K562 (cell line): Measurements from ENCODE around the gene MAGEB2.

Source experiments
- POLR3G ChIP-seq: IDR thresholded peaks from 2 replicates; pipeline ENCODE4 v1.6.1; 2011; ENCODE audit not compliant: insufficient read length, insufficient replicate concordance; ENCODE audit errors: extremely low read depth
- TF ChIP-seq, protein P1 (sequence below): fragments of 200-400 bp; formaldehyde crosslinking; IDR thresholded peaks from 2 replicates; pipeline ENCODE4 v1.6.1; 2017; ENCODE audit warnings: mild to moderate bottlenecking, low read depth, low read length, moderate library complexity

DNA sequence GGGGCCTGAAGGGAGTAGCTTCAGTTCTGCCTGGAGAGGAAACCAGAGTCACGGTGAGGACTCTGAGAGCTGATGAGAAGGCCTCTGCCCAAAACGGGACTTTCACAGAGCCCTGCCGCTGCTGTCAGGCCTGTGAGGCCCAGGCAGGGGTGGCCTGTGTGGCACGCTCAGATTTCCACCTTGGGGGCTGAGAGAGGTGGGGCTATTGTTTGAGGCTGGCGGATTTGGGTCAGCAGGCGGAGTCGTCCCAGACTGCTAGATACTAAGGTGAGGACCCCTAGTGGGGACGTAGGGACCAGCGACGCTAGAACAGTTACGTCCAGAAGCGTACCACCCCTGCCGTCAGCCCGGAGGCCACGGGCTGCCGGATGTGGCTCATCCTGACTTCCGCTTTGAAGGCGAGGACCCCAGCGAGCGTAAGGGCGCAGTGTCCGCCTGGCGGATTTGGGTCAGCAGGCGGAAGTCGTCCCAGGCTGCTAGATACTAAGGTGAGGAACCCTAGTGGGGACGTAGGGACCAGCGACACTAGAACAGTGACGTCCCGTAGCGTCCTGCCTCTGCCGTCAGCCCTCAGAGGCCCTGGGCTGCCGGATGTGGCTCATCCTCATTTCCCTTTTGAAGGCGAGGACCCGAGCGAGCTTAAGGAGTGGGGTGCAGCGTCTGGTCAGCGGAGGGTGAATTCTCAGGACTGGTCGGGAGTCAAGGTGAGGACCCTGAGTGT is 31.6 kb downstream of the MAGEB2 start, which contains the start of gene MAGEB1:
- TF ChIP-seq, protein P1, sequence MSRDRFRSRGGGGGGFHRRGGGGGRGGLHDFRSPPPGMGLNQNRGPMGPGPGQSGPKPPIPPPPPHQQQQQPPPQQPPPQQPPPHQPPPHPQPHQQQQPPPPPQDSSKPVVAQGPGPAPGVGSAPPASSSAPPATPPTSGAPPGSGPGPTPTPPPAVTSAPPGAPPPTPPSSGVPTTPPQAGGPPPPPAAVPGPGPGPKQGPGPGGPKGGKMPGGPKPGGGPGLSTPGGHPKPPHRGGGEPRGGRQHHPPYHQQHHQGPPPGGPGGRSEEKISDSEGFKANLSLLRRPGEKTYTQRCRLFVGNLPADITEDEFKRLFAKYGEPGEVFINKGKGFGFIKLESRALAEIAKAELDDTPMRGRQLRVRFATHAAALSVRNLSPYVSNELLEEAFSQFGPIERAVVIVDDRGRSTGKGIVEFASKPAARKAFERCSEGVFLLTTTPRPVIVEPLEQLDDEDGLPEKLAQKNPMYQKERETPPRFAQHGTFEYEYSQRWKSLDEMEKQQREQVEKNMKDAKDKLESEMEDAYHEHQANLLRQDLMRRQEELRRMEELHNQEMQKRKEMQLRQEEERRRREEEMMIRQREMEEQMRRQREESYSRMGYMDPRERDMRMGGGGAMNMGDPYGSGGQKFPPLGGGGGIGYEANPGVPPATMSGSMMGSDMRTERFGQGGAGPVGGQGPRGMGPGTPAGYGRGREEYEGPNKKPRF, result no peak
- no peak for TF ChIP-seq POLR3G
